ENCODE results near the gene KIAA1755.

DNA sequence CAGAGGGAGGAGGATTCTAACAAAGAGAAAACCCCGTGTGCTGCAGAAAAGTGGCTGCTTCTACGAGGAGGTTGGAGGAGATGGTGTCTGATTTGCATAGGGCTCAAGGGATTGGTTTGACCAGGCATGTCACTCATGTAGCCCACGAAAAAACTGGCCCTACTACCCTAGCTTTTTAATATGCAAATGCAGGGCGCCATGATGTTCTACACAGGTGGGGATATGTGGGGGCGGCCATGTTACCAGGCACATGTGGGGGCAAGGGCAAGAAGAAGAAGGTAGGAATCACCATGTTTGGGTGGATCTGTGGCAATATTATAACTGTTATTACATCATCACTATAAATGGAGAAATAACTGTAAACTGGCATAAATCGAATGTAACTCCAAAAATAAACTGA lies 9.9 kb downstream of the KIAA1755 start:
- TF ChIP-seq RUNX3 (IDR thresholded peaks at IDR 0.05; ENCODE audit: low read length) (no peak), EP300 (IDR thresholded peaks at IDR 0.05; ENCODE audit: borderline replicate concordance in 1 of 2, control insufficient read depth in 1 of 2, low read depth in 2 of 2, low read length in 2 of 2) (no peak)

All from GM12878 (cell line).